Anterior cingulate cortex (tissue), 58 donors: ENCODE data around the gene ENPP1.

Experiments used
- DNase-seq, 58 donors: peaks; one replicate each; lab custom pipeline; 2025; lab: John Stamatoyannopoulos, UW

Gene ENPP1

DNA sequence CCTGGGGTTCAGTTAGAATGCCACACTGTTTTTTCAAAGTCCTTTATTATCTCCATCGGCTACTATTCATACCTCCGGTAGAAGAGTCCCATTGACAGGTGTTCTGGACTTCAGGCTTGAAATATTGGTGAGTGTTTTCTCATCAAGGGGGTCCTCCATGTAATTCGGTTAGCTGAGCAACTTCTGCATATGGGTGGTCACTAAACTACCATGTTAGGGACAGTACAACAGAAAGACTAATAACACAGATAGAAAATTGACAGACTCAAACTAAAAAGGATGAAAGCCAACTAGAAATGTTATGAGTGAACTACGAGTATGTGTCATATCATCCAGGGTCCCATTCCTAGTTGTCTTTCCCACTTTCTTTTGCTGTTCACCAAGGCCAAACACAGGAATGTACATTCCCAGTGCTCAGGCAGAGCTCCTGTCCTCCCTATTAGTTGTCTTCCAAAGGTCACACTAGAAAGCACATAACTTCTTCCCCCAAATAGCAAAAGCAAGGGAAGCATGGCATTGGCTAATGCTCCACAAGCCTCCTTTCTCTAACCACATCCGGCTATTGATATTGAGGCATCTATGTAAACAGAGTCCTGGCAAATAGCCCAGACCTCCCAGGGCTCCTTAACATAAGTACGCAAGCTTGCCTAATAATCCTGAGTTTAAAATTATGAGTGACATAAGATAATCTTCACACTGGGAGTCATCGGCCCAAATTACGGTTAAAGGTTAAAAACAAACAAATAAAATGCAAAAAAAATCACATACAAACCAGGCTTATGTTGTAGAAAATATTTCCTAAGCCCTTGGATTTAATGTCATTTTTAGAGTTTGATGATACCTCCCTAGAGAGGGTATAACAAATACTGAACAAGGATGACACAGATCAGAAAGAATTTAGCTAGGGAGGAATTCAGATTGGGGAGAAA, 130.1 kb downstream of the ENPP1 start:
- no peak for DNase-seq
